ENCODE data around the gene KRTAP10-4. TPM values are rescaled to one million over a fixed set of nuclear protein-coding genes. Genes with fewer than 3 reads are reported as not detected.
"Not testable (repeated sequence)": the region's sequence is repeated elsewhere in the genome, so short reads cannot be mapped to it uniquely, and the experiment has no call there.

Gene KRTAP10-4, protein sequence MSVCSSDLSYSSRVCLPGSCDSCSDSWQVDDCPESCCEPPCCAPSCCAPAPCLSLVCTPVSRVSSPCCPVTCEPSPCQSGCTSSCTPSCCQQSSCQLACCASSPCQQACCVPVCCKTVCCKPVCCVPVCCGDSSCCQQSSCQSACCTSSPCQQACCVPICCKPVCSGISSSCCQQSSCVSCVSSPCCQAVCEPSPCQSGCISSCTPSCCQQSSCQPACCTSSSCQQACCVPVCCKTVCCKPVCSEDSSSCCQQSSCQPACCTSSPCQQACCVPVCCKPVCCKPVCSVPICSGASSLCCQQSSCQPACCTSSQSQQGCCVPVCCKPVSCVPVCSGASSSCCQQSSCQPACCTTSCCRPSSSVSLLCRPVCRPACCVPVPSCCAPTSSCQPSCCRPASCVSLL
- total RNA-seq (2014; rRNA removed; shearing (Covaris generic)): not detected in 2 replicates

DNA sequence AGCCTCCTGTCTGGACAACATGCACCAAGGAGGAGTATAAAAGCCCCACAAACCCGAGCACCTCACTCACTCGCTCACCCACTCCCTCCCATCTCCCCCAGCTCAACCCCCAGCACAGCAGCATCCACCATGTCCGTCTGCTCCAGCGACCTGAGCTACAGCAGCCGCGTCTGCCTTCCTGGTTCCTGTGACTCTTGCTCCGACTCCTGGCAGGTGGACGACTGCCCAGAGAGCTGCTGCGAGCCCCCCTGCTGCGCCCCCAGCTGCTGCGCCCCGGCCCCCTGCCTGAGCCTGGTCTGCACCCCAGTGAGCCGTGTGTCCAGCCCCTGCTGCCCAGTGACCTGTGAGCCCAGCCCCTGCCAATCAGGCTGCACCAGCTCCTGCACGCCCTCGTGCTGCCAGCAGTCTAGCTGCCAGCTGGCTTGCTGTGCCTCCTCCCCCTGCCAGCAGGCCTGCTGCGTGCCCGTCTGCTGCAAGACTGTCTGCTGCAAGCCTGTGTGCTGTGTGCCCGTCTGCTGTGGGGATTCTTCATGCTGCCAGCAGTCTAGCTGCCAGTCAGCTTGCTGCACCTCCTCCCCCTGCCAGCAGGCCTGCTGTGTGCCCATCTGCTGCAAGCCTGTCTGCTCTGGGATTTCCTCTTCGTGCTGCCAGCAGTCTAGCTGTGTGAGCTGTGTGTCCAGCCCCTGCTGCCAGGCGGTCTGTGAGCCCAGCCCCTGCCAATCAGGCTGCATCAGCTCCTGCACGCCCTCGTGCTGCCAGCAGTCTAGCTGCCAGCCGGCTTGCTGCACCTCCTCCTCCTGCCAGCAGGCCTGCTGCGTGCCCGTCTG, at the start of gene KRTAP10-4:
TSS of gene KRTAP10-4 (plus strand) at position 100 of the 827 bp plus-strand sequence. CDS start at position 130, 30 bp downstream.
- DNase-seq (ENCODE audit: low spot score): not testable (repeated sequence)

DNA sequence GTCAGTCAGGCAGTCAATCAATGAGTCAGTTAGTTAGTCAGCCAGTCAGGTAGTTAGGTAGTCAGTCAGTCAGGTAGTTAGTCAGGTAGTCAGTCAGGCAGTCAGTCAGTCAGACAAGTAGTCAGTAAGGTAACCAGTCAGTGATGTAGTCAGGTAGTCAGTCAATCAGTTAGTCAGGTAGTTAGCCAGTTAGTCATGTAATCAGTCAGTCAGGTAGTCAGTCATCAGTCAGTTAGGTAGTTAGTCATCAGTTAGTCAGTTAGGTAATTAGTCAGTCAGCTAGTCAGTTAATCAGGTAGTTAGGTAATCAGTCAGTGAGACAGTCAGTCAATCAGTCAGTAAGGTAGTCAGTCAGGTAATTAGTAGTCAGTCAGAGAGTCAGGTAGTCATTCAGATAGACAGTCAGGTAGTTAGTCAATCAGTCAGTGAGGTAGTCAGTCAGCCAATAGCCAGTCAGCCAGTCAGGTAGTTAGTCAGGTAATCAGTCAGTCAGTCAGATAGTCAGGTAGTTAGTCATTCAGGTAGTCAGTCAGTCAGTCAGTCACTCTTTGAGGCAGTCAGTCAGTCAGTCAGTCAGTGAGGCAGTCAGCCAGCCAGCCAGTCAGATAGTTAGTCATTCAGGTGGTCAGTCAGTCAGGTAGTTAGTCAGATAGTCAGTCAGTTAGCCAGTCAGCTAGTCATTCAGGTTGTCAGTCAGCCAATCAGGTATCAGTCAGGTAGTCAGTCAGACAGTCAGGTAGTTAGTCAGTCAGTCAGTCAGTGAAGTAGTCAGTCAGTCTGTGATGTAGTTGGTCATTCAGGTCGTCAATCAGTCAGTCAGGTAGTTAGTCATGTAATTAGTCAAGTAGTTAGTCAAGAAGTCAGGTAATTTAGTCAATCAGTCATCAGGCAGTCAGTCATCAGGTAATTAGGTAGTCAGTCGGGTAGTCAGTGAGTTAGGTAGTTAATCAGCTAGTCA, 48.8 kb upstream of the KRTAP10-4 start:
- no peak for DNase-seq (ENCODE audit: low spot score)

DNA sequence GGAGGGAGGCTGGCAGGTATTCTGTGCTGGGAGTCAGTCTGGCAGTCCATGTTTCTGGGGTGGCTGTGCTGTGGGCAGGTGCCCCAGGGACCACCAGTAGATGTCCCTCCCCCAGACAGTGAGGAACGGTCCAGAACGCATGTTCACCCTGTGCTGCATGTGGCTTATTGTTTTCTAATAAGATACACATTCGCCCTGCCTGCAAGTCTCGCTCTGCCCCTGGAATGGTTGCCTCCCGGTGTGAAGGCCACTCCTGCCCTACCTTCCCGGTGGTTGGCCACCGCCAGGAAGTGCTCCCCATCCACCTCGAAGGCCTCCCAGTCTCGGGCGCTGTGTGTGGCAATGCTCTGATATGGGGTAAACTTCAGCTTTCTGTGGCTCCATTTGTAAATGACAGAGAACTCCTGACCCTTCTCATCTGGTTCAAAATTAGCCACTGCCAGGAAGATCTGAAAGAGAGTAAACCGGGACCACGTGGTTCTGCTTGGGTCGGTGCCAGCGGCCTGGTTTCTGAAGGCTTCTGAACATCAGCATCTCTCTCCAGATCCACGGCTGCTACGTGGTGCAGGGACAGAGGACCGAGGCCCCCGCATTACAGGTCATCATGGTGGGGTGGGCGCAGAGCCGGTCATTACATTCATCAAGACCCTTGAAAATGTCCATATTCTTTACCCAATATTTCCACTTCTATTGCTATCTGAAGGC, 48.0 kb upstream of the KRTAP10-4 start:
- DNase-seq (ENCODE audit: low spot score): no peak

DNA sequence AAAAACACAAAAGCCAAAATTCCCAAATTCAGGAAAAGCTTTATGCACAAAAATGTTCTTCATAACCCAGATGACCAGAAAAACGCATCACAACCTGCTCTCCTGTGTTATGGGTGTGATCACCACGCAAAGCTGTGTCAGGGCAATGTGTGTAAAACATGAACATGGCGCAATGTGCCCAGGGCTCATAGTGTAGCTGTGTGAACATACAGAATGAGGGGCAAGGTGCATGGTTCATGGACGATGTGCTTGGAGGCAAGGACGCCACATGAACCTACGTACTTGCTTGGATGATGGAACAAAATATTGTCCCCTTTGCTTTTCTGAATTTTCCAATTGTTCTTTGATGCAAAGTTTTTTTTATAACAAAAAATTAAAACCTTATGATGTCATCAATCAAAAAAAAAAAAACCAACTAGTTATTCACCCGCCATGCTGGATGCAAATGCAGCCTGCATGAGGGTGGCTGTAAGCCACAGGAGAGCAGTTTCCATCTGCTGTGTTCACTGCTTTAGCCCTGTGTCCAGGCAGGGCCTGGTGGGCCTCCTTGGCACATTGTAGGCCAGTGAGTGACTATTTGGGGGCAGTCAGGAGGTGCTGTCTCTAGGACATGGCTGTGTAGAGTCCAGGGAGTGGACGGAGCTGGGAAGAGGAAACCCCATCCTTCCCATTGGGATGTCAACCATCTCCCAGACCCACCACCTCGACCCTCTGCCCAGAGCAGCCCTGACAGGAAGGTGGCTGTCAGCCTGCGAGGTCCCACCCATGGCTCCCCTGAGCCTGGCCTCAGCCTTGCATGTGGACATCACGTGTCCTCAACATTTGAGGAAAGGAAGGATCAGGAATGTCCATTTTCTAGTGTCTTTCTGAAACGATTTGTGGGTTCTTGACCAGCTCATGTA, 47.2 kb upstream of the KRTAP10-4 start:
- DNase-seq (ENCODE audit: low spot score): no peak

DNA sequence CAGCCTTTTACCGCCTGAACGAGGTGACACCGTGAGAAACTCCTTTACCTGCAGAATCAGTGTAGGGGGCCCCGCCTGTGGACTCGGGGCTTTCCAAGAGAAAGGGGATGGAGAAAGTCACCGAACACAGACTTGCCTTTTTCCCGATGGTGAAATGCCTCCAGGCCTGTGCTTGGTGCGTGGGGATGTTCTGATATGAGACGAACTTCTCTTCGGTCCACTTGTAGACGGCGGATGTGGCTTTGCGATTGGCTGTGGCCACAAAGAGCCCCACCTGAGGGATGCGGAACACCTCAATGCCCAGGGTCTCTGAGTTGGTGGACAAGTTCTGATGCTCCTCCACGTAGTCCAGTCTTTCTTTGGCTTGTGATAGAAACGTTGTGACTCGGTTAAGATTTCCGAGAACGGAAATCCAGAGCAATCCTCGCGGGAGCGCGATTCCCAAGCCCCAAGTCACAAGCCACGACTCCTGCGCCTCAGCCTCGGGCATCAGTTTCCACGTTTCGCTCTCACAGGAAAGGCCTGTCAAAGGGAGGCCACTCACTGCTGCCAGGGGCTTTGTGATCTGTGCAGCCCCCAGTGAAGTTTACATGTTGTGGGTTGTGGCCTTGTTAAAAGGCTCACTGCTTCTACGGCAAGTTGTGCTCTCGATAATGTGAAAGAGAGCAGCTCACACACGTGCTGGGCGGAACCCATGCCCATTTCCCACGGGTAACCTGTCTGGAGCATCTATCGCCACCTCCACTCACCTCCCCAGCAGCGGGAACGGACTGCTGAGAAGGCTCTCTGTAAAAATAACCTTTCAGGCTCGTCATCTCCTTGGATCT, 46.2 kb upstream of the KRTAP10-4 start:
- no peak for DNase-seq (ENCODE audit: low spot score)

DNA sequence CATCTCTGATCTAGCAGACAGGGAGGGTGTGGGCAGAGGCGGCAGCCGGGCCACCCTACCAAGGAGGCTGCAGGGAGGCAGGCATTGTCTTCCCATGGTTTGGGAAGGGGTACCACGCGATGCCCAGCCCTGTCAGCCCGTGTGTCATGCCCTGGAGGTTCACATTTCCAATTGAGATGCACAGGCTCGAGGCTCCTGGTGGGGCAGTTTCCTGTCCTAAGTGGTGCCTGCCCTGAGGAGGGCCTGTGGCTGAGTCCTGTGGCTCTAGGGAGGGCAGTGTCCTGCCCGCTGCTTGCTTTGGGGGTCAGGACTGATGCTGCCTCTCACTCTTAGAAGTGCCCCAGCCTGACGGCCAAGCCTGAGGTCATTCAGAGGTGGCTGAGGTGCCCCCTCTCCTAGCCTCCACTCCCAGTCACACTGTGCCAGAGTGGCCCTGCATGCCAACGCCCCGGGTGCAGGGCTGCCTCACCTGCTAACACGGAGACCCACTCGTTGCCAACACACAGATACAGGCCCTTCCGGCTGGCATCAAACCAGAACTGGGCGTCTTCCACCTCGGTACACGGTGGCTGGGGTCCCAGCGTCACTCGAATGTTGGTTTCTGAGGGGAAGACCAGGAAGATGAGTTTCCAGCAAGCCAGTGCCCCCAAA, 45.4 kb upstream of the KRTAP10-4 start:
- no peak for DNase-seq (ENCODE audit: low spot score)

DNA sequence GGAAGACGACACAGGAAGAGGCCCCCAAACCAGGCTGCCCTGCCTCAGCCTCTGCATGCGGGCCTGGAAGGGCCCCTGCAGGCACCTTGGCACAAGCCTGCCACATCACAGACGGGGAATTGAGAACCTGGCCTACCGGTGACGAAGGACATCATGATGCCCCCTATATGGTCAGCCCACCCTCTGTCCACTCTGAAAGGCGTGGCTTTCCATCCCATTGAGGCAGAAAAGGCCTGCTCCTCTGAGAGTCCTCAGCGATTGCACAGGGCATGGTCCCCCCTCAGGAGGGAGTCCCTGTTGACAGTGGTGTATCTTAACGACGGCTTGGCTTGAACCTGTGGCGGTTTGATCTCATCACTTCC, 44.9 kb upstream of the KRTAP10-4 start:
- DNase-seq (ENCODE audit: low spot score): no peak

DNA sequence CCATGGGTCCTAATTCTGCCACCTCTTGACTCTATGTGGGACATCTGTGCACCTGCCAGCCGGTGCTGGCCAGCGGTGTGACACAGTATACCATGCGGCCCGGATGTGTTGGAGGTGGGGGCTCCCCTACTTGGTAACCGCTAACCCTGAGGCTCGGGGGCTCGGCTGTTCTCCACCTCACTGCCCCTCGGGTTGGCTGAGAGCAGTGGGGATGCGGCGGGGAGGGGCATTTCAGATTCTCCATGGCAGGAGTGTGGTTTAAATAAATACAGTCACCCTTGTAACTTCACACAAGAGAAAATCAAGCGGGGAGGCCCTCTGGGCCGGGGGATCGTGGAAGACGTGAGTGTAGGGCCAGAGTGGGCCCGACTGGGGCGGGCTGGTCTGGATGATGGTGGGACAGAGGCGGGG, 44.5 kb upstream of the KRTAP10-4 start:
- DNase-seq (ENCODE audit: low spot score): no peak

DNA sequence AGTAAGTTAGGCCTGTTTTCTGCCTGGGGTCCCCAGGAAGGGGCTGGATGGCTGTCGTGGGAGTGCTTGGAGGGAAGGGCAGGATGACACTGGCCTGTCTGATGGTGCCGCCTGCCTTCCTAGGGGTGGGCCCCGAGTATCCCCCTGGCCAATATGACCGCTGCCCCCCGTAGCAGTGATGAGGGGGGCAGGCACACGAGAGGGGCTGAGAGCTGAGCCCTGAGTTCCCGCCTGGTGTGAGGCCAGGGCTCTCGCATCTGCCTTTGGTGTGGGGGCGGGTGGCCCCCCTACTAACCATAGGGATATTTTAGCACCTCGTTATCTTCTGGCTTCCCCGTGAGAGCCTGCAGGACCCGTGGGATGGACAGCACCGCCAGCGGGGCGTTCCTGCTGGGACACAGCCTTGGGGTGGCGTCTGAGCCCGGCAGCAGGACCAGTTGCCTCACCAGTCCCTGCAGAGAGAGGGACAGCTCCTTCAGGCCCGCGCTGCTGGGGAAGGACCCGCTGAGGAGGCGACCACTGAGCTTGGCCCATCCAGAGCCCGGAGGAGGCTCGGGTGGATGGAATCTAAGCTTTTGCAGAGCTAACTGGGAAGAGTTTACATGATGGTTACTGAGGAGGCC, 43.9 kb upstream of the KRTAP10-4 start:
- no peak for DNase-seq (ENCODE audit: low spot score)

DNA sequence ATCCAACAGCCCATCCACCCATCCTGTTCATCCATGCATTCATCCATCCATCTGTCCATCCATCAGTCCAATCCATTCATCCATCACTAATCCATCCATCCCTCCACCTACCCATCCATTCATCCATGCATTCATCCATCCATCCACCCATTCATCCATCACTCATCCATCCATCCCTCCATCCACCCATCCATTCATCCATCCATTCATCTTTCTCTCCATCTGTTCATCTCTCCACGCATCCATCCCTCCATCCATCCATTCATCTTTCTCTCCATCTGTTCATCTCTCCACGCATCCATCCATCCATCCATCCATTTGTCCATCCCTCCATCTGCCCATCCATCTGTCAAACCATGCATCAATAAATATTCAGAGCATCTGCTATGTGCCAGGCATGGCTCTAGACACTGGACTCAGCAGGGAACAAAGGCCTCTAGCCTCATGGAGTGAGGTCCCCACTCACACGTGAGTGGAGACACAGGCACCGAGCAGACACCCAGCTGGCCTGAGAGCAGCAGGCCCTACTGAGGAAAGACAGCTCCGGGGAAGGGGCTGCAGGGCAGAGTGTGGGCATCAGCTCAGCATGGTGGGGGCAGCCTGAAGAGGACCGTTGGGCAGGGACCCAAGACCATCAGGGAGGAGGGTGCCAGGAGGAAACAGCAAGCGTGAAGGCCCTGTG, 43.2 kb upstream of the KRTAP10-4 start:
- no peak for DNase-seq (ENCODE audit: low spot score)

DNA sequence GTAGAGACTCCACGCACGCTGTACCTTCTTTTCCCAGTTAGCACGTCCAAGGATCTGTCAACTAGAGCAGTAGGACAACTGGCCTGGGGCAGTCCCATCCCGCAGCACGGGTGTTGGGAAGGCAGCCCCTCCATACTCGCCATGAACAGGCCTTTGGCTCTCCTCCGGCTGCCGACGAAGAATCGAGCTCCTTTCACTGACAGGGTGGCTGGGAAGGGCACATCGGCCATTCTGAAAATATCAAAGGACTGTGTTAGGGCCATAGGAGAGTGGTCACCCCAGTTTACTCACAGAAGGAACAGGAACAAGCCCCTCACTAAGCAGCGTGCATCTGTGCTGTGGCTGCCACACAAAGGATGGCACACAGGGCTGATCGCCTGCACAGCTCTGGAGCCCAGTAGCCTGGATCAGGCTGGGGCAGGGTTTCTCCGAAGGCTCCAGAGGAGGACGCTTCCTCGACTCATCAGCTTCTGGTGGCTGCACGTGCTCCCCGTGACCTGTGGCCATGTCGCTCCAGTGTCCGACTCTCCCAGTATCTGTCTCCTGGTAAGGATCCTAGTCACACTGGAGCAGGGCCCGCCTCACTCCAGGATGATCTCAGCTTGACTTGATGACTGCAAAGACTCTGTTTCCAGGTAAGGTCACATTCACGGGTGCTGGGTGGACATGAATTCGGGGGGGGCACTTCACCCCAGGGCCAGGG, 42.5 kb upstream of the KRTAP10-4 start:
- no peak for DNase-seq (ENCODE audit: low spot score)

DNA sequence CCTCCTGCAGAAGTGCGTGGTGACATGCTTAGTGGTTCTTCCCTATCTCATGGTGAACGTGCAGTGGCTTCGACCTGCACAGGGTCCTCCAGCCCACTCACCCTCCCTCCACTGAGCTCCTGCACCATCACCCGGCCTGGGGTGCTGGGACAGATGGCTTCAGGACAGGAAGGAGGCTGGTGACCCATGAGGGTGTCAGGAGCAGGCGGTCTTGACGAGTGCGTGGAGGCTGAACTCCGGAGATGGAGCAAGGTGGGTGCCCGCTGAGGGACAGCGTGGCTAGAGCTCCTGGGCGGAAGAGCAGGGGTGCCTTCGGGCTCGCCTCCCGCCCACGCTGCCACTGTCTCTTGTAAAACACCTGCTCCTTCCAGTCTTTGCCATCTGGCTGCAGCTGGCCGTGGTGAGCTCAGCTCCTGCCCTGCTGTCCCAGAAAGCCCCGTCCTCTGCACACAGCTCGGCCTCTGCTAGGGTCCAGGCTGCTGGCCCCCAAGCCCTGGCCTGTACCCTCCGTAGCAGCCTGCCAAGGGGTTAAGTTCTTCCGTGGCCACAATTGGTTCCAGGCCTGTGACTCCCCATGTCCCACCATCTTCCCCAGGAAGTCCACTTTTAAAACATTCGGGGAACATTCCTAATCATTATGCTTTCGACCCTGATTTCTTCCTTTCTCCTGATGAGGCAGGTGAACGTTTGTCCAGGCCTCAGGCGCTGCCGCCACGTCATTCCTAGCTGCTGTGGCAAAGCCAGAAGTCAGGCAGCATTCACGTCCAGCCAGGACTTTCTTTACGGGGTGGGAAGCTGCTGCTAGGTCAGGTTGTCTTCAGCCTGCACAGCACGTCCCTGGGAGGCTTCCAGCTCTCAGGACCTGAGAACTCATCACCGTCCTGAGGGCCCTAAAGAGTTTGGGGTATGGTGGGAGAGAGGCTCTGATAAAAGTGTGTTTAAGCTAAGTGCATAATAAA, 41.6 kb upstream of the KRTAP10-4 start:
- no peak for DNase-seq (ENCODE audit: low spot score)

DNA sequence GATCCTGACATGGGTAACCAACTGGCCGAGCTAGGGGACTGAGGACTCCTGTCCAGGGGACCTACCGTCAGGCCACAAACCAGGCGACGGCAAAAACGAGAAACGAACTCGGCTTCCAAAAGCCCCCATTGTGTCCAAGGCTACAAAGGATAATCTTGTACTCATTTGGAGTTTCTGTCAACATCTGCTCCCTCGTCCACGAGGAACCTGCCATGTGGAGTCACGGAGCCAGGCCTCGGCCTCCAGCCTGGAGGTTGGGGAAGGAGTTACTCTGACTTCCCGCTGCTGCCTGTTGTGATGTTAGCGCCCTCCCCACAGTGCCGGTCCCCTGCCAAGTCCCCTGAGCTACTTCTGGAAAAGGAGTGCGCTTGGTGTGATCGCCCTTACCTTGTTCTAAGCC, 40.8 kb upstream of the KRTAP10-4 start:
- no peak for DNase-seq (ENCODE audit: low spot score)

DNA sequence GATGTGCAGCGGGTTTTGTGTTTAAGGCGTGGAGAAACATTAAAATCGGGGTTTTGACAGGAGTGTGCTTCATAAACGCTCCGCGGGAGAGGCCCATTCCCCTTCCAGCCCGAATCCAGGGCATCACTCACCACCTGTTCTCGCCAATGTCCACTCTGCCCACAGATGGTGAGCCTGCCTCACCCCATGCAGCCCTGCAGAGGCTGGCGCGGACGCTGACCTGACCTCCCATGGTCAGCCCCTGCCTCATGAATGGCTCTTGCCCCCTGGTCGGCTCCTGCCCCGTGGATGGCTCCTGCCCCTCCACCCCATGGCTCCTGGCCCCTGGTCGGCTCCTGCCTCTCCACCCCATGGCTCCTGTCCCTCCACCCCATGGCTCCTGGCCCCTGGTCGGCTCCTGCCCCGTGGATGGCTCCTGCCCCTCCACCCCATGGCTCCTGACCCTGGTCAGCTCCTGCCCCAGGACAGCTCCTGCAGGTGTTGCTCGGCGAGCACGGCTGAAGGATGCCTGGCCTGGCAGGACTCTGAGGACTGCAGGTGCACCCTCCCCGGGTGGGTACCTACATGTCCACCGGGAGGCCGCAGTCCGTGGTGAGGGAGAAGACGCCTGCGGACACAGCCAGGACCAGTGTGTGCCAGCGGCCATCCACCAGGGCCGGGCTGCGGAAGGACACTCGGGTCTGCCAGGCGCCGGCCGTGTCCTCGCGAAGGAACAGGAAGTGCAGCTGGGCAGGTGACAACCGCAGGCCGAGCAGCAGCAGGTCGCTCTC, 40.2 kb upstream of the KRTAP10-4 start:
- no peak for DNase-seq (ENCODE audit: low spot score)
